HL-60/S4 treated with phorbol 12-myristate 13-acetate at 8.2 ng/mL for 4 days and 3 days (cell line): ENCODE results near the gene EML4.

Source experiments
- in situ Hi-C: fragments of 300-500 bp; cut with MboI; formaldehyde crosslinking; loops from 2 replicates; pipeline ENCODE4 v1.15.0; 2022; ENCODE audit warnings: low sequenced_read_pairs

EML4 gene

GRCh38 chr2:42217914-42218313, 48.8 kb downstream of the EML4 start:
- in situ Hi-C loops, result no loop called here

- in situ Hi-C loops, result no loop called here
Observed at GRCh38 chr2:42218712-42219111, 49.6 kb downstream of the EML4 start.

GRCh38 chr2:42219160-42219559, 50.0 kb downstream of the EML4 start:
- in situ Hi-C loops, result no loop called here

GRCh38 chr2:42220566-42220965, 51.4 kb downstream of the EML4 start:
- in situ Hi-C loops, result no loop called here

- in situ Hi-C loops, result no loop called here
Observed at GRCh38 chr2:42223067-42223854, 54.1 kb downstream of the EML4 start.

GRCh38 chr2:42223855-42224268, 54.7 kb downstream of the EML4 start:
- in situ Hi-C loops, result no loop called here

GRCh38 chr2:42224422-42225067, 55.4 kb downstream of the EML4 start:
- in situ Hi-C loops, result no loop called here

GRCh38 chr2:42225573-42225972, 56.4 kb downstream of the EML4 start:
- in situ Hi-C loops, result no loop called here

GRCh38 chr2:42227491-42227890, 58.3 kb downstream of the EML4 start:
- in situ Hi-C loops, result no loop called here

- in situ Hi-C loops, result no loop called here
Observed at GRCh38 chr2:42228101-42228500, 58.9 kb downstream of the EML4 start.

- in situ Hi-C loops, result no loop called here
Observed at GRCh38 chr2:42229949-42230348, 60.8 kb downstream of the EML4 start.

GRCh38 chr2:42230891-42231290, 61.7 kb downstream of the EML4 start:
- in situ Hi-C loops, result no loop called here

GRCh38 chr2:42232024-42232423, 62.9 kb downstream of the EML4 start:
- in situ Hi-C loops, result no loop called here

- in situ Hi-C loops, result no loop called here
Observed at GRCh38 chr2:42233976-42234441, 64.9 kb downstream of the EML4 start.

- in situ Hi-C loops, result no loop called here
Observed at GRCh38 chr2:42236911-42237310, 67.8 kb downstream of the EML4 start.

- in situ Hi-C loops, result no loop called here
Observed at GRCh38 chr2:42238644-42239288, 69.6 kb downstream of the EML4 start.

GRCh38 chr2:42239289-42239661, 70.1 kb downstream of the EML4 start:
- in situ Hi-C loops, result no loop called here

GRCh38 chr2:42239811-42240210, 70.7 kb downstream of the EML4 start:
- in situ Hi-C loops, result no loop called here

GRCh38 chr2:42241517-42241916, 72.4 kb downstream of the EML4 start:
- in situ Hi-C loops, result no loop called here

- in situ Hi-C loops, result no loop called here
Observed at GRCh38 chr2:42243297-42243696, 74.1 kb downstream of the EML4 start.

GRCh38 chr2:42244520-42244919, 75.4 kb downstream of the EML4 start:
- in situ Hi-C loops, result no loop called here

- in situ Hi-C loops, result no loop called here
Observed at GRCh38 chr2:42245396-42245795, 76.2 kb downstream of the EML4 start.
